Activated CD4-positive, alpha-beta memory T cell treated with anti-CD3 and anti-CD28 coated beads, Interleukin-2, amount 10 ng/mL, durations not matched to agents 7 days and 5 days (primary cell): ENCODE measurements around the gene SLC6A2. TPM values are rescaled to one million over a fixed set of nuclear protein-coding genes. Genes with fewer than 3 reads are reported as not detected.
"Not testable (repeated sequence)": the region's sequence is repeated elsewhere in the genome, so short reads cannot be mapped to it uniquely, and the experiment has no call there.

Experiments
- CTCF ChIA-PET: fragments of 350-600 bp; sonication (Branson Sonifier 250); formaldehyde crosslinking; loops from one replicate; lab custom pipeline; 2021; ENCODE audit warnings: antibody characterized with exemption, inconsistent platforms; lab: Charles Lee
- POLR2A ChIA-PET: fragments of 350-600 bp; sonication (Branson Sonifier 250); formaldehyde crosslinking; loops from one replicate; lab custom pipeline; 2021; ENCODE audit warnings: antibody characterized with exemption; lab: Charles Lee
- DNase-seq: peaks from one replicate; pipeline ENCODE4 v3.0.0-alpha.2; 2020
- H3K27ac Mint-ChIP-seq: one replicate; pipeline ENCODE4 v1.8.0; 2021; ENCODE audit warnings: mild to moderate bottlenecking, mixed read lengths
- H3K27me3 Mint-ChIP-seq: one replicate; pipeline ENCODE4 v1.8.0; 2021; ENCODE audit warnings: mixed read lengths
- H3K36me3 Mint-ChIP-seq: one replicate; pipeline ENCODE4 v1.8.0; 2021; ENCODE audit warnings: low read depth, mixed read lengths
- H3K4me1 Mint-ChIP-seq: one replicate; pipeline ENCODE4 v1.8.0; 2021; ENCODE audit warnings: mixed read lengths
- H3K4me3 Mint-ChIP-seq: one replicate; pipeline ENCODE4 v1.8.0; 2021; ENCODE audit warnings: mild to moderate bottlenecking, mixed read lengths
- H3K9me3 Mint-ChIP-seq: one replicate; pipeline ENCODE4 v1.8.0; 2021; ENCODE audit warnings: mixed read lengths
- total RNA-seq, 2 experiments: library from RNA; stranded (reverse); gene quantifications; one replicate each; pipeline ENCODE4 v1.2.3, GENCODE V29; 2021

The SLC6A2 gene
- not detected for total RNA-seq

DNA sequence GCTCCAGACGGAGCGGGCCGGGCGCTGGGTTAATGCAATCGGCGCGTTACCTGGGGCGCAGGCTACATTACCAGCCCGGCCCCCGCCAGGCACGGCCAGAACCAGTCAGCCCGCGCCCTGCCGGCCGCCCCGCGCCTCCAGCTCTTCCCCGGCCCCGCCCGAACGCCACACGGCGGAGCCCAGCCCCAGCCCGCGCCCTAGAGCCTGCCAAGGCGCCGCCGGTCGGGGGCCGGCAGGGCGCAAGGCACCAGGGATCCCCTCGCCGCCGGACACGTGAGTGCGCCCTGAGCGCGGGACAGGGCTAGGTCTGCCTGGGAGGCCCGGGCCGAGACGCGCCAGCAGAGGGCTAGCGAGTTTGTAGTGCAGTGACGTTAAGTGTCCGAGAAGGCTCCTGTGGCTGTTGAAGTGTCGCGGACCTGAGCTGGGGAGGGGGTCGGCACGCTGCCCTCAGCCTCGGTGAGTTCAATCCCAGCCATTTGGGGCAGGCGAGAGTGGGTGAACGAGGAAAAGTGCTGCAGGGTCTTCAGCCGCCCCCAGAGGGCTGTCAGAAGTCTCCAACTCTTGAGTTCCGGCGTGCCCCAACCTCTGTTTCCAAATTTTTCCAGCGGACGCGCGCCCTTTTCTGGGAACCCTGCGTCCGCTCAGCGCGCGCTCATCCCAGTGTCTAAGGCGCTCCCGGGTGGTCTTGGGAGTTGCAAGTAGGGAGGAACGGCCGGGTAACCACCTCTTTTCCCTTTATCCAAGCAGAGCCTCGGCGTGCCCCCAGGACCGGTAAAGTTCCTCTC lies at the start of gene SLC6A2:
TSS of gene SLC6A2 (plus strand) at position 92 of the 785 bp plus-strand sequence. CDS start 707 bp downstream, outside the sequence.
- no peak for DNase-seq
- Mint-ChIP-seq H3K36me3 (no peaks in the 10 kb centered on the region), H3K9me3 (no peaks in the 10 kb centered on the region), H3K27me3 (peaks cover 10% of the 10 kb centered on the region), H3K4me1 (no peaks in the 10 kb centered on the region), H3K27ac (no peak within 1 kb of the TSS), H3K4me3 (no peak within 1 kb of the TSS)
- CTCF ChIA-PET, result no interaction called here
- POLR2A ChIA-PET, result no interaction called here

- H3K4me1 Mint-ChIP-seq, result no peaks in the 10 kb centered on the region
- H3K27ac Mint-ChIP-seq, result no peak overlapping the region
- peaks cover 3% of the 10 kb centered on the region for H3K9me3 Mint-ChIP-seq
- H3K36me3 Mint-ChIP-seq, result no peaks in the 10 kb centered on the region
- DNase-seq, result no peak
- CTCF ChIA-PET, result no interaction called here
- no peak overlapping the region for H3K4me3 Mint-ChIP-seq
- POLR2A ChIA-PET, result no interaction called here
- H3K27me3 Mint-ChIP-seq, result peaks cover 12% of the 10 kb centered on the region
Observed at GRCh38 chr16:55613613-55614335, 42.0 kb upstream of the SLC6A2 start.

GRCh38 chr16:55615071-55615470 lies 40.7 kb upstream of the SLC6A2 start:
- CTCF ChIA-PET, result no interaction called here
- Mint-ChIP-seq H3K9me3 (peaks cover 3% of the 10 kb centered on the region), H3K27ac (no peak overlapping the region), H3K4me1 (no peaks in the 10 kb centered on the region), H3K27me3 (peaks cover 9% of the 10 kb centered on the region), H3K36me3 (no peaks in the 10 kb centered on the region), H3K4me3 (no peak overlapping the region)
- POLR2A ChIA-PET, result no interaction called here
- DNase-seq, result no peak

- H3K4me1 Mint-ChIP-seq, H3K27me3 Mint-ChIP-seq, CTCF ChIA-PET, H3K27ac Mint-ChIP-seq, H3K36me3 Mint-ChIP-seq, POLR2A ChIA-PET, H3K9me3 Mint-ChIP-seq, DNase-seq, H3K4me3 Mint-ChIP-seq: not testable (repeated sequence)
Observed at GRCh38 chr16:55615670-55616069, 40.1 kb upstream of the SLC6A2 start.

DNA sequence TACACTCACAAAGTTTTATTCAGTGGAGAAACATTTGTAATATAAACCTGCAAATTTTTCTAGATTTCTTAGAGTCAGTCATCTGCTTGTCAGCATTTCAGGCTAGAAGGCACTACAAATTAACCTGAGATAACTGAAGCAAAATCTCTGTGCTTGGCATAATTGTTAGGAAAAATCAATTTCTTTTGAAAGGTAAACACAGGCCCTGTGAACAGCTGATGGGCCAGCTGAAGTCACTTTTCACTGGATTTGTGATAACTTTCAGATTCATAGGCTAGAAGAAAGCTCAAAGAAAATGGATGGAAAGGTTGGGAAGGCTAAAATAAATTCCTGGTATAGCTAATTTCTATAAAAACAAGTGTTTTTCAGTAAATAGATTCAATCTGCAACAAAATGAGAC lies 34.0 kb upstream of the SLC6A2 start:
- CTCF ChIA-PET, result no interaction called here
- Mint-ChIP-seq H3K9me3 (no peaks in the 10 kb centered on the region), H3K27ac (no peak overlapping the region), H3K36me3 (no peaks in the 10 kb centered on the region), H3K4me3 (no peak overlapping the region), H3K27me3 (no peaks in the 10 kb centered on the region), H3K4me1 (peaks cover 2% of the 10 kb centered on the region)
- DNase-seq, result no peak
- POLR2A ChIA-PET, result no interaction called here

DNA sequence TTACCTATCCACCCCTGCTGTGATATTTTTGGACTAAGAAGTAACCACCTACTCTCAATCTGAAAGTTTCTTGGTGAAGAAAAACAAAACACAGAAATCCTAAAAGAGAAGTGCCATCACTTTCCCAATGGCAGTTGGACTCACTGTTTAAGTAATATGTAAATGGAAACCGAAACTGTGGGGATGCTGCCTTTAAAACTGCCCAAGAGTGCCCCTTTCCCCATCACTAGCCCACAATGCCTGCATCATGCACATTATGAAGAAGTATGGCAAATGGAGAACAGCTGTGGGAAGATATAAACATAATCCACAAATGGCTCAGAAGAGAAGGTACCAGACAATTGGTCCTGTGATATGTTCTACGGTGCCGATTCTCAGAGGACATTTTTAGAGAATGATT lies 33.5 kb upstream of the SLC6A2 start:
- CTCF ChIA-PET, result no interaction called here
- no peak overlapping the region for H3K4me3 Mint-ChIP-seq
- POLR2A ChIA-PET, result no interaction called here
- peaks cover 2% of the 10 kb centered on the region for H3K4me1 Mint-ChIP-seq
- H3K36me3 Mint-ChIP-seq, result no peaks in the 10 kb centered on the region
- no peaks in the 10 kb centered on the region for H3K9me3 Mint-ChIP-seq
- no peak overlapping the region for H3K27ac Mint-ChIP-seq
- H3K27me3 Mint-ChIP-seq, result no peaks in the 10 kb centered on the region
- no peak for DNase-seq

DNA sequence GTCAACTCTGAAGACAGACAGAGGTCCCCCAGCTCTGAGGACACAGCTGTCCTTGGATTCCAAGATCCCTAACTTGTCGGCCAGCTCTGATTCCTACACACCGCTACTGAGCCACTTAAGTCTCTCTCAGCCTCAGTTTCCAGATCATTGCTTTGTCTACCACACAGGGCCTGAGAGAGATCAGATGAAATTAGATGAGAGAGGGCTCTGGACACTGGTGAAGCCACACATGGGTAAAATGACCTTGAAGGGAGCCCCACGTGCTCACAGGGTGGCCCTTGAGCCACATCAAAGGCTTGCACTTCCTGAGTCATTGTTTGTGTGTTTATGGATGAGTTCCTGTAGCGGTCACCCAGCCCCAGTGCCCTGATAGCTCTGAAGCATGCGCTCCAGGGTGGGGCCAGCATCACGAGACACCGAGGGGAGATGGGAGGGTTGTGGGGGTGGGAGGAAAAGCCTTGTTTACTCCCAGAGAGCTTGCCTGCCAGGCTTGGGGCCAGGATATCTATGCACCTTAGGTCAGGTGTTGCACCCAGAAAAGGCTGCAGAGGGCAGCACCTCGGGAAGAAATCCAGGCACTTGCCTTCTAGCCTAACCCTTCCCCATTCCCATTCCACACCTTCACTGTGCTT lies 32.7 kb upstream of the SLC6A2 start:
- no peaks in the 10 kb centered on the region for H3K27me3 Mint-ChIP-seq
- ChIA-PET POLR2A (no interaction called here), CTCF (no interaction called here)
- DNase-seq, result no peak
- no peak overlapping the region for H3K27ac Mint-ChIP-seq
- no peaks in the 10 kb centered on the region for H3K9me3 Mint-ChIP-seq
- H3K36me3 Mint-ChIP-seq, result no peaks in the 10 kb centered on the region
- peaks cover 2% of the 10 kb centered on the region for H3K4me1 Mint-ChIP-seq
- no peak overlapping the region for H3K4me3 Mint-ChIP-seq

GRCh38 chr16:55623640-55624039 lies 32.1 kb upstream of the SLC6A2 start:
- ChIA-PET CTCF (no interaction called here), POLR2A (no interaction called here)
- Mint-ChIP-seq H3K4me3 (no peak overlapping the region), H3K4me1 (peaks cover 2% of the 10 kb centered on the region), H3K9me3 (no peaks in the 10 kb centered on the region), H3K27me3 (no peaks in the 10 kb centered on the region), H3K27ac (no peak overlapping the region), H3K36me3 (no peaks in the 10 kb centered on the region)
- no peak for DNase-seq

GRCh38 chr16:55624696-55625095 lies 31.1 kb upstream of the SLC6A2 start:
- Mint-ChIP-seq H3K36me3 (no peaks in the 10 kb centered on the region), H3K9me3 (no peaks in the 10 kb centered on the region), H3K27me3 (no peaks in the 10 kb centered on the region), H3K4me1 (peaks cover 2% of the 10 kb centered on the region), H3K4me3 (no peak overlapping the region), H3K27ac (no peak overlapping the region)
- DNase-seq, result no peak
- ChIA-PET POLR2A (no interaction called here), CTCF (no interaction called here)

DNA sequence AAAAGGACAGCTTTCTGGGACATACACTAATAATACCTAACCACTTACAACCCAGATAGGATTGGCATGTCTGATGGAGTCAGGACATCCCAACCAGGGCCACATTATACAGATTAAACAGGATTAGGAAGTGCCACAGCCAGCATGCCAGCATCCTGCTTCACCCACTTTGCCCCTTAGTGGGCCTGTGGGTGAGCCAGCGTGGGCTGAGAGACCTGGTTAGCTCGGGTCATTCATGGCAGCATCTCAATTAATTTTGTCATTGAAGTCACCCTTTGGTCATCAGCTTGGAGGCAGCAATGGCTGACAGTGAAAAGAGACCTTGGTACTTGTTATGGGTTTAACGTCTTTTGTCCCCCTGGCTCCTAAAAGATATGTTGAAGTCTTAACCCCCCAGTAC lies 29.9 kb upstream of the SLC6A2 start:
- ChIA-PET CTCF (no interaction called here), POLR2A (no interaction called here)
- no peaks in the 10 kb centered on the region for H3K36me3 Mint-ChIP-seq
- no peaks in the 10 kb centered on the region for H3K27me3 Mint-ChIP-seq
- H3K4me3 Mint-ChIP-seq, result no peak overlapping the region
- DNase-seq, result no peak
- H3K27ac Mint-ChIP-seq, result no peak overlapping the region
- H3K4me1 Mint-ChIP-seq, result peaks cover 2% of the 10 kb centered on the region
- no peaks in the 10 kb centered on the region for H3K9me3 Mint-ChIP-seq

GRCh38 chr16:55628306-55628968 lies 27.4 kb upstream of the SLC6A2 start:
- Mint-ChIP-seq H3K27ac (no peak overlapping the region), H3K36me3 (no peaks in the 10 kb centered on the region), H3K4me3 (no peak overlapping the region), H3K27me3 (peaks cover 2% of the 10 kb centered on the region), H3K4me1 (peaks cover 2% of the 10 kb centered on the region), H3K9me3 (no peaks in the 10 kb centered on the region)
- ChIA-PET POLR2A (no interaction called here), CTCF (no interaction called here)
- no peak for DNase-seq

- Mint-ChIP-seq H3K36me3 (no peaks in the 10 kb centered on the region), H3K27me3 (peaks cover 2% of the 10 kb centered on the region), H3K4me3 (no peak overlapping the region), H3K4me1 (no peaks in the 10 kb centered on the region), H3K27ac (no peak overlapping the region), H3K9me3 (no peaks in the 10 kb centered on the region)
- CTCF ChIA-PET, result no interaction called here
- POLR2A ChIA-PET, result no interaction called here
- DNase-seq, result no peak
Observed at GRCh38 chr16:55630774-55631173, 25.0 kb upstream of the SLC6A2 start.

DNA sequence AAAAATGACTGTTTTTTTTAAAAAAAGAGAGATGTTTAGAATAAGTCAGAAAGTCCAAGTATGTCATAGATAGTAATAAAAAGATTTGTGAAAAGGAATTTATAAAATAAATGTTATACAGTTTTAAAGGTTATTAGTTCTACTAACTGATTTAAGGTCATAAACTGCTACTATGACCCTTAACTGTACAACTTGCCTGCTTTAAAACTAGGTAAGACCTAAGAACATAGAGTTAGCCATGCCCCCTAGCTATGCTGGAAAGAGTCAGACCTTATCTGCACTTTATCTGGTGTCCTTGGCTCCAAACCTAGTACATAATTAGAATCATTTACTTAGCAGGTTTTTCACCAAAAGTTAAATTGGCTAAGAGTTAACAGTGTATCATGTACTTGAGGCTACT lies 23.5 kb upstream of the SLC6A2 start:
- no peaks in the 10 kb centered on the region for H3K36me3 Mint-ChIP-seq
- DNase-seq, result no peak
- no peak overlapping the region for H3K27ac Mint-ChIP-seq
- no peaks in the 10 kb centered on the region for H3K9me3 Mint-ChIP-seq
- ChIA-PET CTCF (no interaction called here), POLR2A (no interaction called here)
- H3K27me3 Mint-ChIP-seq, result peaks cover 8% of the 10 kb centered on the region
- H3K4me1 Mint-ChIP-seq, result no peaks in the 10 kb centered on the region
- no peak overlapping the region for H3K4me3 Mint-ChIP-seq
